Fibroblast of the conjunctiva (primary cell): ENCODE results near the gene TRMT10B.
"Not testable (repeated sequence)": the region's sequence is repeated elsewhere in the genome, so short reads cannot be mapped to it uniquely, and the experiment has no call there.

Source experiments
- DNase-seq: peaks from one replicate; pipeline ENCODE4 v3.0.0-alpha.2; 2010; ENCODE audit warnings: low read depth

The TRMT10B gene

DNA sequence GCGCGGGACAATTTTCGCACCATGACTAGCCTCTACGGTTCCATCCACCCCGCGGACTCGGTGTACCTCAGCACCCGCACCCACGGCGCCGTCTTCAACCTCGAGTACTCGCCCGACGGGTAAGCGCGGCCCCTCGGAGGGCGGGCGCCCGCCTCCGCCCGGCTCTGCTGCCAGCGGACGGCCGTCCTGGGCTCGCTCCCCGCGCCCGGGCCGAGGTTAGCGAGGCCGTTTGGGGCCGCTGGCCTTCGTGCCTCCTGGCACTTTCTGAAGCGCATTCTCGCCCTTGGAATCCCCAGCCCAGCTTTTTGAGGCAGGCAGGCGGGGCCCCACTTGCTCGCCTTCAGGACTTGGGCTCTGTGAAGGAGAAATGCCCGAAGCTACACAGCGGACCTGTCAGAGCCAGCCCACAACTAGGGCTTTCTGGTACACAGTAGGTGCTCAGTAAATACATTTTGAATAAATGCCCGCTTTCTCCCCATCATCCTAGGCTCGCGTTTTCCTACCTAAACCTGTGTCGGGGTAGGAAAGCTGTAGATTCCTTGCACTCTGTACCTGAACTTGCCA is 47.8 kb downstream of the TRMT10B start:
- no peak for DNase-seq

DNA sequence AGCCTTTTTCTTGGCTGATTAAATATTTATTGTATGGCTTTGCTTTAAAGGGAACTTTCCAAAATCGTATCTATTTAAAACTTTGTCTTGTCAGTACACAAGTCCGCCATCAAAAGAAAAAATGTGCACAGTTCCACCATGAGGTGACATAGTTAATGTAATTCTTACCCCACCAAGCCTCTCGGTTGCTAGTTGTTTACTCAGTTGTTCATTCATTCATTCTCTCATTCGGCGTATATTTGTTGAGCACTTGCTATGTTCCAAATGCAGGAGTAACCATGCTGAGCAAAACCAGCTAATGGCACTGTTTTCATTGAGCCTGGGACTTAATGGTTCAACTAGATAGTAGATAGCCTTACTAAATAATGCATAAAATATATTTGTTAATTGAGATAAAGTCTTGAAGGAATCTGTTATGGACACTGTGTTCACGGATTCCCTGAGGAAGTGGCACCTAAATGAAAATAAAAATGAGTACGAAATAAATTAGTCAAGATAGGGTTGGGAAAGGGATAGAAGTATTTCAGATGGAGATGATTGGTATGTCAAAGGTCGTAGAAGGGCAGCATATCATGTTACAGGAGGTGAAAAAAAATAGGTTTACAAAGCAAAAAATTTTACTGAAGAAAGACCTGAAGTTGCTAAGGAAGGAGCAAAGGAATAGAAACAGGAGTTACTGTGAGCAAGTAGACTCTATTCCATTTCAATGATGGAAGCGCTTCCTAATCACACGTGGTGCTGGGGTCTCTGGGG is 48.5 kb downstream of the TRMT10B start:
- no peak for DNase-seq

DNA sequence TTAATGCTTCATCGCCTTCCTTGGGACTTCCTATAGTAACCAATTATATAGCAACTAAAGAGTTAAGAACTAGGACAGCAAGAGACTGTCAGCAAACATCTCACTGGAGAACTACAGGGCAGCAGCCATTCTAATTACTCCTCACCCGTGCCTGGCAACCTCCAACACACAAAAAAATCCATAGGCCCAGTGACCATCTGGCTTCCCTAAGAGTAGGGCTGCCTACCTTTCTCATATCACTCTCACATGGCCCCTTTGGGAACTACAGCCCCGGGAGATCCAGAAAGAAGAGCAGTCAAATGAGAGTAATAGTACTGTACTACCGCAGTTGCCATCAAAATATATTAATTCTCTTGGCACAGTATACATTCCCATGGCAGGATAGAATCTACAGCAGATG is 52.7 kb downstream of the TRMT10B start:
- no peak for DNase-seq

GRCh38 chr9:37809676-37810075 is 56.1 kb downstream of the TRMT10B start:
- not testable (repeated sequence) for DNase-seq

DNA sequence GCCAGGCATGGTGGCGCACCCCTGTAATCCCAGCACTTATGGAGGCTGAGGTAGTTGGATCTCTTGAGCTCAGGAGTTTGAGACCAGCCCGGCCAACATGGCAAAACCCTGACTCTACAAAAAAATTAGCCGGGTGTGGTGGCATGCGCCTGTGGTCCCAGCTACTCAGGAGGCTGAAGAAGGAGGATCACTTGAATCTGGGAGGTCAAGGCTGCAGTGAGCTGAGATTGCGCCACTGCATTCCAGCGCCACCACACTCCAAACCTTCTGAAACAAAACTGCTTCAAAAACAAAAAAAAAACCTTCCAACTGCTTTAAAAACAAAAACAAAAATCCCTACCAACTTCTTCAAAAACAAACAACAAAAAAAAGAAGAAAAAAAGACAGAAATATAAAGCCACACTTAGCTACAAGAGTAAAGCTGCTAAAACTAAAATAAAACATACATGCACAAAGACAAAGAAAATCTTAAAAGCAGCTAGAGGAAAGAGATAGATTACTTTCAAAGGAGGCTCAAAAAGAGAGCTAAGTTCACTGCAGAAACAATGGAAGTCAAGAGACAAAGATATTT is 58.4 kb downstream of the TRMT10B start:
- no peak for DNase-seq

DNA sequence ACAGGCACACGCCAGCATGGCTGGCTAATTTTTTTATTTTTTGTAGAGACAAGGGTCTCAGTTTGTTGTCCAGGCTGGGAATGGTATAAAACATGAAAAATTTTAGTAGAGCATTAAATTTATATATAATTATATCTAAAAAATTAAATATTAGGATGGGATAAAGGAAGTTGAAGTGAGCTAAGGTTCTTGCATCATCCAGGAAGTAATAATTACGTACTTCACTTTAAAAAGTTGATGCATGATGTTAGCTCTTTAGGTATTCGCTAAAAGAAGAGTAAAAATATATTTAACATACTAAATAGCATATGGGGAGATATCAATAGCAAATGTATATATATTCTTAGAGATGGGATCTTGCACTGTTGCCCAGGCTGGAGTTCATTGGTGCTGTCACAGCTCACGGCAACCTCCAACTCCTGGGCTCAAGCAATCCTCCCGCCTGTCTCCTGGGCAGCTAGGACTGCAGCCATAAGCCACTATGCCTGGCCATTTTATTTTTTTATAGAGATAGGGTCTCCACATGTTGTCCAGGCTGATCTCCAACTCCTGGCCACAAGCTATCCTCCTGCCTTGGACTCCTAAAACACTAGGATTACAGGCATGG is 59.3 kb downstream of the TRMT10B start:
- DNase-seq, result no peak

GRCh38 chr9:37818849-37819248 is 65.2 kb downstream of the TRMT10B start:
- DNase-seq, result no peak

GRCh38 chr9:37820142-37820541 is 66.5 kb downstream of the TRMT10B start:
- DNase-seq, result no peak

- DNase-seq, result not testable (repeated sequence)
These were observed 71.6 kb downstream of the TRMT10B start for GRCh38 chr9:37825174-37825573.

GRCh38 chr9:37827483-37828165 is 74.0 kb downstream of the TRMT10B start:
- no peak for DNase-seq
